RPMI8226 (cell line): ENCODE data around the gene ZNF664.

Source experiments
- DNase-seq: peaks from one replicate; pipeline ENCODE4 v3.0.0-alpha.2; 2015

The ZNF664 gene

GRCh38 chr12:123972457-123973401 is at the start of gene ZNF664, which contains the start of gene CCDC92:
Gene ZNF664 (plus strand): TSS chr12:123973215. CDS start chr12:124012145, 38,930 bp downstream.
Gene CCDC92 (minus strand): TSS chr12:123972831. CDS start chr12:123944305, 28,526 bp downstream.
- peak; percentile 92 for DNase-seq

DNA sequence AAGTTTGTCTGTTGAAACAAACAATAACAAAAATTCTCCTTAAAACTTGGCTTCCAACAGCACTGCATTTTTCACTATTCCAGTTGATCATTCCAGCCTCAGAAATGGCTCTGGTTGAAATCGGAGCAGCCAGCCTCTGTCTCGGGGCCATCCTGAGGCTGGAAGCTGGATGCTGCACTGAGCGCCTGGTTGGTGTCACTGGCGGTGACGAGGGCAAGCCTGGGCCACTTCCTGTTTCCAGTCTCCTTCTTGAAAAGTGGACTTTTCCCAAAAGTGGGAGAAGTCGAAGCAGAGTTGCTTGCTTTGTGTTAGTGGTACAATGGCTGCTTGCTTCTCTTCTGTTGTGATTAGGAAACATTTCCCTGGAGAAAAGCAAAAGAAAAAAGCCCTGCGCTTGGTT is 49.1 kb upstream of the ZNF664 start:
- DNase-seq: no peak

- no peak for DNase-seq
Observed at GRCh38 chr12:123924539-123924938, 48.5 kb upstream of the ZNF664 start.

DNA sequence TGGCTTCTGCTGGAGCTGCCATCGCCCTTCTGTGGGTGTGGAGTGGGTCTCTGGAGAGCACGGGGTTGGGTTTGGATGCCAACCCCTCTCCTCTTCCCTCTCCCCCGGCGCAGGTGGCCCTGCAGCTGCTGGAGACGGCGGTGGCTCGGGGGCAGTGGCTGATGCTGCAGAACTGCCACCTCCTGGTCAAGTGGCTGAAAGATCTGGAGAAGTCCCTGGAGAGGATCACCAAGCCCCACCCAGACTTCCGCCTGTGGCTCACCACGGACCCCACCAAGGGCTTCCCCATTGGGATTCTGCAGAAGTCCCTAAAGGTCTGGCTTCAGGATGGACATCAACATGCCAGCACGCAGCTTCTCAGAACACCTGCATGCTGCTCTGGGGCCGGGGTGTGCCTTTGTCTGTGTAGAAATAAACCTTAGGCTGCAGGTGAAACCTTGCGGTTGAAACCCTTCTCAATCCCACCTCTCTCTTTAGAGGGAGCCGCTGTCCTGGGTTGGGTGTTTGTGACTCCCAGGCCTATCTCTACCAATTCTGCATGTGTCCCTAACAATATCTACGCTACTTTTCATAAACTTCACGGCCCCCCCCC is 44.6 kb upstream of the ZNF664 start:
- peak; percentile 60 for DNase-seq

GRCh38 chr12:123928897-123929296 is 44.1 kb upstream of the ZNF664 start:
- no peak for DNase-seq

DNA sequence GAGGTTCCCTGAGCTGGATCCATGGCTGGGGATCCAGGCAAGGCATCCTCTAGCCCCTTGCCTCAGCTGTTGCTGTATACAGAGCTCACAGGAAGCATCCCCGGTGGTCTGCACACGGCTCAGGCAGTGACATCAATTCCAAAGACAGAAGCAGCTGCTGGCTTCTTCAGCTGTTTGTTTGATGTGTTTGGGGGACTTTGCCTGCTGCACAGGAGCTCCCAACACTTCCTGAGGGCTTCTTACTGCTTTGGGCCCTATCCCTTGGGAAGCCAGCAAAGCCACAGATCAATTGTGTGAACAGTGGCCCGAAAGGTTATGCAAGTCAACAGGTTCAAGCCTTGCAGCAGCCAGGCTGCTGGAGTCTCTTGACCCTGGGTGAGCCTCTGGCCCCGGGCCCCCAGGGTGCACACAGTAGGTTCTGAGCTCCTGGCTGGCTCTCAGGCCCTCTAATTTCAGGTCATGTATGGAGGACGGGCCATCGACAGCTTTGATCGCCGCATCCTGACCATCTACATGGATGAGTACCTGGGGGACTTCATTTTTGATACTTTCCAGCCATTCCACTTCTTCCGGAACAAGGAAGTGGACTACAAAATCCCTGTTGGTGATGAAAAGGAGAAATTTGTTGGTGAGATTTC is 43.0 kb upstream of the ZNF664 start:
- no peak for DNase-seq

DNA sequence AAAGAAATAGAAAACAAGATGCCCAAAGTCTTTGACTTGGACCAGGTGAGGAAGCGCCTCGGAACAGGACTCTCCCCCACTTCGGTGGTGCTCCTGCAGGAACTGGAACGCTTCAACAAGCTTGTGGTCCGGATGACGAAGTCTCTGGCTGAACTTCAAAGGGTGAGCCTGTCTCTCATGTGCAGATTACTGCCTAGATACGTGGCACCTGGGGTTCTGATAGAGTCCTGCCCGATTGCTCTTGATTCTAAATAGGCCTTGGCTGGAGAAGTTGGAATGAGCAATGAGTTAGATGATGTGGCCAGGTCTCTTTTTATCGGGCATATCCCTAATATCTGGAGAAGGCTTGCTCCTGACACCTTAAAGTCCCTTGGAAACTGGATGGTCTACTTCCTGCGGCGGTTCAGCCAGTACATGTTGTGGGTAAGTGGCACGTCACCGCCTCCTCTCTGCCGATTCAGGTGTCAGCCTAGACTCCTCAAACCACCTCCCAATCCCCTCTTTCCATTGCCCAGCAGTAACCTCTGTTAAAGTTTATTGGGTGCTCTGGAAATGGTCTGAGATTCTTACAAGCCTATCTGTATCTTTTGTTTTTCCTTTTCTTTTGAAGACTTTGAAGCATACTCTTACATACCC is 41.2 kb upstream of the ZNF664 start:
- no peak for DNase-seq

- DNase-seq: no peak
Observed at GRCh38 chr12:123933214-123933613, 39.8 kb upstream of the ZNF664 start.

GRCh38 chr12:123934016-123934620 is 38.9 kb upstream of the ZNF664 start:
- DNase-seq: no peak

DNA sequence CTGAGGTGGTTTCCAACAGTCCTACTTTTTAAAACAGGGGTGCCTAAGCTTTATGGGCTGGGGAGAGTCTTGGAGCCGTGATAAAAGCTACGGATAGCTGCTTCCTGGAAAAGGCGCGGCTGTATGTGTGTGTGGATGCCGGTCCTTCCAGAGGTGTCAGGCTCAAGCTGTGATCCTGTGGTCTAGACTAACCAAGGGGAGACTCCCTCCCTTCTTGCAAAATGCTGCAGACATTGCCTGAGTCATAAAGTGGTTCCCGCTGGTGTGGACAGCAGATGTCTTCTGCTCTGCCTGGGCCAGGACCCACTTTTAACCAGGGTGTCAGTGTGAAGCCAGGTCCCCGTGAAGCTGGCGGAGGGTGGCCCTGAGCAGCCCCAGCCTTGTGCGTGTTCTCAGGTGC is 38.2 kb upstream of the ZNF664 start:
- no peak for DNase-seq

DNA sequence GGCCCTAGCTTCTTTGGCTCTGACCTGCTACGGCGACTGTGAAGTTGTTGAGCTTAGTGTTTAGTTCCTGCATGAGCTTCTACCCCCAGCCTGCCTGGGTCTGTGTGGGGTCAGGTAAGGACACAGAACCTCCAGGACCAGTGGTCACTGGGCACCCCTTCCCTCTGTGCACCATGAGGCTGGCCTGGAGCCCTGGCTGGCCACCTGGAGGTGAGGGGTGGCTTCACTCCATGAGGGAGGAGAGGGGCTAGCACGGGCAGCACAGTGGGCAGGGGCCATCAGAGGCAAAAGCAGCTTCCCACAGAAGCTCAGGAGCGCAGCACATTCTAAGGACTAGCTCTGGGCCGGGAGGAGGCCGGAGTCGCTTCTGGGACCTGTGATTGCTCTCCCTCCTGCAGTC is 37.1 kb upstream of the ZNF664 start:
- no peak for DNase-seq

- no peak for DNase-seq
Observed at GRCh38 chr12:123936471-123936870, 36.5 kb upstream of the ZNF664 start.

DNA sequence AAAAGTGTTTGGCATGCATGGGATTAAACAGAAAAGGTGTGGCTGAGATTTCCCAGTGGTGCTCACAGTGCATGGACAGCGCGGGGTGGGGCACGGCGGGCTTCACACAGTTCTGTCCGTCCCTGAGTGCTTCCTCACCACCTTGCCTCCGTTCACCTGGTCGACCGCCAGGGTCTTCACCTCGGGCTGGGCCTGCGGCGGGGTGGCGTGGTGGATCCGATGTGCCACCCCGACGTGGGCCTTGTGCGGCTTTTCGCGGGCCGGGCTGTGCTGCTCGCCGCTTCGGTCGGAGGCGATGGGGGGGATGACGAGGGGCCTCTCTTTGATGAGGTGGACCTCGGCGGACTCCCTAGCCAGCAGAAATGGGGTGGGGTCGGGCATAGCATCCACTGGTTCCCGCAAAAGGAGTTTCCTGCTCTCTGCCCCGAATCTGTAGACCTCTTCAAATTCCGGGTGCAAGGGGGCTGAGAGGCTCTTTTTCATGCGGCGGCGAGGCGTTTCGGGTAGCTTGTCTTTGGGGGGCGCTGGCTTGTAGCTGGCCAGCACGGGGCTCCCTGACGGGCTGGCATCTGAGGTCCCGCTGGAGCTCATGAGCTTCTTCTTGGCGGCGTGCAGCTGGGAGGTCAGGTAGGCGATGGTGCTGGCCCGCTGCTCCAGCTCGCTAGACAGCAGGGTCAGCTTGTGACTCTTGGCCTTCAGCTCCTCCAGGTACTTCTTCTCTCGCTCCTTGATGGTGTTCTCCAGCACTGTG is 35.9 kb upstream of the ZNF664 start:
- no peak for DNase-seq

DNA sequence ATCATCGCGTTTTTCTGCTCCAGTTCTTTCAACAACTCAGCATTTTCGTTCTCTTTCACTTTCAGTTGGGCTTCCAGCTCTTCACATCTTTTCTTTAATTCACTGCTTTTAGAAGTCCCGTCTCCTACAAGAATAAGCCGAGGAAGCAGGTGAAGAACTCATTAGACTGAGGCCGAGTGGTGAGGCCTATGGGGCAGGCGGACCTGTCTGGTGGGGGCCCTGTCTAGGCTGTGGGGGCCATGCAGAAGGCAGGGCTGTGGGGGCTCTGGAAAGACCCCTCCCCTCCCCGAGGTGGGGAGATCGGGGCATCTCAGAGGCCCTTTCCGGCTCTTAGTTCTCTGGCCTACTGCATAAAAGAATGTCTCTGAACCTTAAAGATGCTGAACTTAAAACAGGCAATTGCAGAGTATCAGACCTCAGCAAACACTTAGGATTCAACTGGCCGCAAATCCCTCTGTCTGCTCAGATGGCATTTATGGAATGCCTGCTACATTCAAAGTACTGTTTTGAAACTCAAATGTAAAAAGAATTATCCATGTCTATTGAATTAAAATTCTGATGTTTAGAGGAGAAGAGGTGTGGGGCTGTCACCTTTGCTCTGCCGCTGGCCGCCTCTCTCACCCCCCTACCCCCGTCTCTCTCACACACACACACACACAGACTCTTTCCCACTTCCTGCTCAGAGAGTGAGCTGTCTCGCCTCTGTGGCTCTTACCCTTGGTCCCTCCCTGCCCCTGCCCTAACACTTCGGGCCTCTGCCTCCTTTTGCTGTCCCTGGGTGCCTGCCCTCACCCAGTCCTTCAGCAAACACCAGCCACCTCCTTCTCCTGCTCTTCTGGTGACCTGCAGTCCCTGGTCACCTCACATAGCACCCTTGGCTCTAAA is 35.1 kb upstream of the ZNF664 start:
- DNase-seq: peak; percentile 60

DNA sequence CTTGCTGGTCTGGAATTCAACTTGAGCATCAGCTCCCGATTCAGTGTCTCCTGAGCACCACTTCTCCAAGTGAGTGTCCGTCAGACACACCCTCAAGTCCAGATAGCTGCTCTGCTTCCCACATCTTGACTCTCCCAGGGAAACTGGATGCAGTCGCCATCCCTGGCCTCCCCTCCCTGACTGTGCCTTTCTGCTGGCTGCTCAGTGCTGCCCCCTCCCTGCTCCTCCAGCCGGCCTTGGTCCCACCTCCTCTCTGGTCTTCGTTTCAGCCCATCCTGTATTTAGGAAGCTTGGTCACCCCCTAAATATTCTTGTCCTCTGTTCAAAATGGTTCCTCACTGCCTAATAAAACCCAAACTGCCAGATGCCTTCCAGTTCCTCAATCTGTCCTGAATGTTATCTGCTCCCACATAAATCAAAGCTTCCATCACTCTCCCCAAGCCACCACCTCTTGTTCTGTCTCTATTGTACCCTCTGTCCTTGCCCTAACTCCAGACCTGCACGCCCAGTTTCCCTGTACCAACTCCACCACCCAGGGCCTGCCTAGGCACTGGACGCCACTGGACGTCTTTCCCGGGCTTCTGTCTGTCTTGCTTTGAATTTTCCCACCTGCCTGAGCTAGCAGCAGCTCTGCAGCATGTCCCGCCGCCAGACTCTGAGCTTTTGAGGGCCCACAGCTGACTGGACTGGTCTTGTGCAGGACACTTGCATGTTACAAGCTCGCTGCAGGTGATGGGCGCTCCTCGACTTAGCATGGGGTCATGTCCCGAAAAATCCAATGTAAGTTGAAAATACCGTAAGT is 34.1 kb upstream of the ZNF664 start:
- DNase-seq: no peak

GRCh38 chr12:123939716-123940626 is 33.0 kb upstream of the ZNF664 start:
- no peak for DNase-seq

GRCh38 chr12:123940627-123940966 is 32.4 kb upstream of the ZNF664 start:
- no peak for DNase-seq

- DNase-seq: no peak
Observed at GRCh38 chr12:123941000-123941399, 32.0 kb upstream of the ZNF664 start.

DNA sequence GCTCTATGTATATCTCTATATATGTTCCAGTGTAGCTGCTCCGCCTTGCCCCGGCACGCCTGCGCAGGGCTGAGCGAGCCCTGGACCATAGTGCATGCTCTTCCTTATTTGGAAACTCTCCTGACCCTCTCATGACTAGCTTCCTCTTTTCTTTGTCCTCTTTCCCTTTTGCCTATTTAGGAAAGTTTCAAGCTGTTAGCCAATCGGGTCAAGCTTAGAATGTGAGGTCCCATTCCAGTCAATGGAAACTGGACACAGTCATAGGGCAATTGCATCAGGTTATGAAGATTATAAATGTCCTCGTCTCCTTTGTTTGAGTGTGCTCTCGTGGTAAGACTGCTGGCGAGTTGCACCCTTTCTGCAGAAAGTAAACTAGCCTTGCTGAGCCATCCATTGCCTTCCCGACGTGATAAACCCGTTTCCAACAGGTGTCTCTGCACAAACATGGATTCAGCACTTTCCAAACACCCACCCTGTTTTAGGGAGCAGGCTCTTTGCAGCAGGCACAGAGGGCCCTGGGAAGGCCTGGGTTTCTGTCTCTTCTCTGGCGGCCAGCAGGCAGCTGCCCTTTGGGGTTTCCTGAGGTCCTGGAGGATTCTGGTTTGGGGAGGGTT is 31.3 kb upstream of the ZNF664 start:
- no peak for DNase-seq
